RKO (cell line): ENCODE data around the gene AHCTF1.

ENCODE experiments used
- DNase-seq: peaks from one replicate; pipeline ENCODE4 v3.0.0-alpha.2; 2016; ENCODE audit warnings: low spot score

AHCTF1 gene

DNA sequence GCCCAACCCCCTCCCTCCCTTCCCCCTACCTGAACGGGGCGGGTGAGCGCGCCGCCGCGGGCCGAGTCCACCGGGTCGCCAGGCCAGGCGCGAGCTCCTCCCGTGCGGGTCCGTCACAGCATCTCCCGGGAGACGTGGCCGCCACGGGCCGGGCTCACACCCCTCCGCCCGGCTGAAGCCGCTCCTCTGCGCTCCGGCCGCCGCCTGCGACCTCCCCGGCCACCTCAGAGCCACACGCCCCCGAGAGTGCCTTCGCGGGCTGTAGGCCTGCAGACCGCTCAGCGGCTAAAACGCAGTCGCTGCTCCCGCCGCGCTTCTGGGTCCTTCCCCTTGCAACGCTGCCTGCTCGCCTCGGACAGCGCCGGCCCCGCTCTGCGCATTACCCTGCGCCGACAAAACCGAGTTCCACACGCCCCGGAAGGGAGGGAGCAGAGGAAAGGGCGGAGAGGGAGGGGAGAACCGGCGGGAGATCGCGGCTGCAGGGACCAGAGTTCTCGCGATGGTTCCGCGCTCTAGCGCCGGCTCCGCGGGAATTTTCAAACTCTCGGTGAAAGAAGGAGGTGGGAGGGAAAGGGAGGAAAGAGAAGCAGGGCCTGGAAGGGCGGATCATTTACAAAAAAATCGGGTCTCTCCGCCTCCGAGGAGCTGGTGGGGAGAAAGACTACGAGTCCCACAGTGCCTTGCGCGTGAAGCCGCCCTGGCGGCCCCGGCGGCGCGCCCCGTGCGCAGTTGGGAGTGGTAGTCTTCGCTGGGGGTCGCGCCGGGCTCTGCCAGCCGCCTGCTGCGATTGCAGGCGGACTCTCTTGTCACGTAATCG, at the start of gene AHCTF1:
AHCTF1 (minus strand) TSS at position 400 of the 817 bp plus-strand sequence. CDS start 13,578 bp downstream, outside the sequence.
- peak; percentile 95 for DNase-seq

GRCh38 chr1:246978785-246979184, 47.0 kb upstream of the AHCTF1 start:
- DNase-seq: no peak

- no peak for DNase-seq
These were observed 46.5 kb upstream of the AHCTF1 start for GRCh38 chr1:246978281-246978680.

- no peak for DNase-seq
These were observed 40.2 kb upstream of the AHCTF1 start for GRCh38 chr1:246971969-246972368.

DNA sequence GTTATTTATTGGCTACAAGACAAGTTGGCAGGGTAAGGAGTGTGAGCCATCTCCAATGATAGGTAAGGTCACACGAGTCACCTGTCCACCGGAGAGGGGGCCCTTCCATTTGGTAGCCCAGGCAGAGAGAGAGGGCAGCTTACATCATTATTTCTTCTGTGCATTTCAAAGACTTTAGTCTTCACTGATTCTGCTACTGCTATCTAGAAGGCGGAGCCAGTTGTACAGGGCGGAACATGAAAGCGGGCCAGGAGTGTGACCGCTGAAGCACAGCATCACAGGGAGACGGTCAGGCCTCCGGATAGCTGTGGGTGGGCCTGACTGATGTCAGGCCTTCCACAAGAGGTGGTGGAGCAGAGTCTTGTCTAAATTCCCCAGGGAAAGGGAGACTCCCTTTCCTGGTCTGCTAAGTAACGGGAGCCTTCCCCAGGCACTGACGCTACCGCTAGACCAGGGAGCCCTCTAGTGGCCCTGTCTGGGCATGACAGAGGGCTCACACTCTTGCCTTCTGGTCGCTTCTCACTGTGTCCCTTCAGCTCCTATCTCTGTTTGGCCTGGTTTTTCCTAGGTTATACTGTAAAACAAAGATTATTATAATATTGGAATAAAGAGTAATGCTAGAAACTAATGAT, 39.5 kb upstream of the AHCTF1 start:
- DNase-seq: peak; percentile 57

DNA sequence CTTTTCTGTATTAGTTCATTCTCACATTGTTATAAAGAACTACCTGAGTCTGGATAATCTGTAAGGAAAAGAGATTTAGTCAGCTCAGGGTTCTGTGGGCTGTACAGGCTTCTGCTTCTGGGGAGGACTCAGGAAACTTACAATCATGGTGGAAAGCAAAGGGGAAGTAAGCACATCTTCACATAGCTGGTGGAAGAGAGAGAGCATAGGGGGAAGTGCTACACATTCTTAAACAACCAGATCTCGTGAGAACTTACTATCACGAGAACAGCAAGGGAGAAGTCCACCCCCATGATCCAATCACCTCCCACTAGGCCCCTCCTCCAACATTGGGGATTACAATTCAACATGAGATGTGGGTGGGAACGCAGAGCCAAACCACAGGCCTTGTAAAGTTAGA, 37.9 kb upstream of the AHCTF1 start:
- DNase-seq: no peak

DNA sequence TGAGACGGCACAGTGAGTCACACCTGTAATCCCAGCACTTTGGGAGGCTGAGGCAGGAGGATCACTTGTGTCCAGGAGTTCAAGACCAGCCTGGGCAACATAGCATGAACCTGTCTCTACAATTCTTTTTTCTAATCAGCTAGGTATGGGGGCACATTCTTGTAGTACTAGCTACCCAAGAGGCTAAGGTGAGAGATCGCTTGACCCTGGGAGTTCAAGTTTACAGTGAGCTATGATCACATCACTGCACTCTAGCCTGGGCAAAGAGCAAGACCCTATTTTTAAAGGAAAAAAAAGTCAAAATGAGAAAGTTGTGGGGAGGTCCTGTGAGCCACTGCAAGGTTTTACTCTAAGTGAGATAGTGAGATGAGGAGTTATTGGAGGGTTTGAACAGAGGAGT, 34.8 kb upstream of the AHCTF1 start:
- DNase-seq: no peak

DNA sequence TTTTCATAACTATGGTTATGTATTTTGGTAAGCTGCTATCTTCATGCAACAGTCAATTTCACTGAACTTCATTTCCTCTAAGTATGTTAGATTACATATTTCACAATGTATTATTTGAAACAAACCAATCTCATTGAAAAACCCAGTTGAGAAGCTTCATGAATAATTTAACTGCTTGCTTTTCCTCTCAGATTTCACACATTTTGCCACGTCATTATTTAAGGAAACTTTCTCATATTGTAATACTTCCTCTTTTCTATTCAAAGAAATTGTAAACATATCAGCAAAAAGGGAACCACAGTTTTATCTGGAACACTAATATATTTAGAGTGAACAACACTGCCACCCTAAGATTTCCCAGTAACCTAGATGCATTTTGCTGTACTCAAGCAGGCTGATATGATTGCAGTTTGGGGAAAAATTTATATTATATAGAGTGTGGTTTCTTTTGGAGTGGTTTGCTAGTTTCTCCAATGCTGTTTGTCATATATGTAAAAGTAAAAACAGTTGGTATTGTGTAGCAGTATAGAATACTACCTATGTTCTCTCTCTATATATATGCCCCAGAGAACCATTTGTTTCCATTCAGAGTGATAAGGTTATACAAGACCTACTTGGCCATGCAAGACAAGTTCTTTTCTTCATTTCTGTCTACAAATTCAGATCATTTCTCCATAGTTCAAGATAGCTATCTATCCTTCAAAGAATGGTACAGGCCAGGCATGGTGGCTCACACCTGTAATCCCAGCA, 28.4 kb upstream of the AHCTF1 start:
- no peak for DNase-seq

GRCh38 chr1:246954126-246954525, 22.4 kb upstream of the AHCTF1 start:
- no peak for DNase-seq

GRCh38 chr1:246951413-246951812, 19.7 kb upstream of the AHCTF1 start:
- no peak for DNase-seq

GRCh38 chr1:246949956-246950355, 18.2 kb upstream of the AHCTF1 start:
- DNase-seq: no peak

GRCh38 chr1:246947255-246947654, 15.5 kb upstream of the AHCTF1 start:
- no peak for DNase-seq

GRCh38 chr1:246946366-246946765, 14.6 kb upstream of the AHCTF1 start:
- DNase-seq: no peak

GRCh38 chr1:246934765-246935164, 3.0 kb upstream of the AHCTF1 start:
- no peak for DNase-seq

DNA sequence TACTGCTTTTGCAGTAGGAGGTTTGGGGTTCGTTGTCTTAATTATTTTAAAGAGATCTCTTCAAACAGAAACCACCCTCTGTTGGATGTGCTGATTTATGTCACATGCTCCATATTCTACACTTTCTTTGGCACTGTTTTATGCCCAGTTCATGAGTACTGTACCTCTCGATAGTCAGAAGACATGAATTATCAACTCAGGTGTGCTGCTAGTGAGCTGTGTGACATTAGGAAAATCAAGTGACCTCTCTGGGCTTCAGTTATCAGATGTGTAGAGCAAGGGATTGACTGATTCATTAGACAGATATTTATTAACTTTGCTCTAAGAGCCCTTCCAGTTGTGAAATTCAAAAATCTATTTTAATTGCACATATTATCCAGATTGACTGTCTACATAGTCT, 2.1 kb upstream of the AHCTF1 start:
- DNase-seq: no peak

DNA sequence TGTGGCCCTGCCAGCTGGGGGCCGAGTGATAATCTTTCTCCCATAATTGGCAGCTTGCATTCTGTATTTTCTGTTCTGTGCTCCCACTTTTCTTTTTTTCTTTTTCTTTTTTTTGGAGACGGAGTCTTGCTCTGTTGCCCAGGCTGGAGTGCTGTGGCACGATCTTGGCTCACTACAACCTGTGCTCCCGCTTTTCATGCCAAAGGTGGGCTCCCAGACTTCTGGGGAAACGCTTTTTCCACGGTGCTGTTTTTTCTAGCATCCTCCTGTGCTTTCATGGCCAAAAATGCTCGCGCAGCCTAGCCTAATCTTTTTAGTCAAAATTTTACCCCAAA, 585 bp upstream of the AHCTF1 start:
- no peak for DNase-seq

- peak; percentile 80 for DNase-seq
These were observed 759 bp downstream of the AHCTF1 start for GRCh38 chr1:246930830-246931548.

DNA sequence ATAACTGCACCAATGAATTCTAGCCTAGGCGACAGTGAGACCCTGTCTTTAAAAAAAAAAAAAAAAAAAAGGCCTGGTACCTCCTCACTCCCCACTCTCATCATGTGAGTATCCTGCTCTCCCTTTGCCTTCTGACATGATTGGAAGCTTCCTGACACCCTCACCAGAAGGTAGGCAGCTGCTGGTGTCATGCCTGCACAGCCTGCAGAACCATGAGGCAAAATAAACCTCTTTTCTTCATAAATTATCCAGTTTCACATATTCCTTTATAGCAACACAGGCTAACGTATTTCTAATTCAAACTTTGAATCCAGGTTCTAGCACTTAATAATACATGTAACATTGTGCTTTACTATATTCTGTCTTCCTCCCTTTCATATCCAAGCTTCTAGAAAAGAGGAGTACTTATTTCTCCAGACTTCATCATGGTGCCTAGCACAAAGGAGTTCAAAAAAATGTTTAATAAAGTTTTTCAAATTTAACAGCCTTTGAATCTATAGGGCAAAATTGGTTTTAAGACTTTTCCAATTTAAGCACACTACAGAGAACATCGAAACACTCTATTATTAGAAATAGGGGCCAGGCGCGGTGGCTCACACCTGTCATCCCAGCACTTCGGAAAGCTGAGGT, 5.6 kb downstream of the AHCTF1 start:
- no peak for DNase-seq

DNA sequence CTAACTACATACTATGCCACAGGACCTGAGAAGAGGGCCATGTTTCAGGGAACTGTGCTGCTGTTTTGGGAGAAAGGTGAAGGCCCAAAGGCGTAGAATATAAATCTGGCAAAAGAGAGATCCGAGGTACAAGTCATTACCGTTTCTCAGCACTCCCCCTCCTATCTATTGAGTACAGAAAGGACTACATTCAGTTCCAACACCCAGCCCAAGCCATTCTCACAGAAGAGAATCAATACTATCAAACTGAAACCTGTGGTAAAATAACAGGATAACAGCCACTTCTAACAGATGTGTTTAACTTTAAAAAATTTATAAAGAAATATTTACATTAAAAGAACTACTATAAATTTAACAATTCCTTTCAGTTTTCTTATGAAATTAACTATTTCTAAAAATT, 7.8 kb downstream of the AHCTF1 start:
- no peak for DNase-seq

GRCh38 chr1:246923482-246923881, 8.3 kb downstream of the AHCTF1 start:
- no peak for DNase-seq

DNA sequence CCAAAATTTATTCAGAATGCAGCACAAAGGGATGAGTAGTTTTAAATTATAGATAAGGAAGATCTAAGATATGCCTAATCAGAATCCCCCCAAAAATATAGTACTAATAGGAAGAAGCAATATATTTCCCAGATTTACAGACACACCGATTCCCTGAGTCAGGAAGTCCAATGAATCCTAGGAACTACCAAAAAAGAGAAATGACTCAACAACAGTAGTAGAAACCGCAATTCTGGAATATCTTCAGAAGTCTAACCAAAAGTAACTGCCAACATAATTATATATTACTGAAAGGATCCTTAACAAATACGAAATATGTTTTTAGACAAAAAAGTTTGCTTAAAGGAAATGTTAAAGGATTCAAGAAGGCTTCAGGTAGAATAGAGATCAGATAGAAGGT, 10.3 kb downstream of the AHCTF1 start:
- DNase-seq: no peak

DNA sequence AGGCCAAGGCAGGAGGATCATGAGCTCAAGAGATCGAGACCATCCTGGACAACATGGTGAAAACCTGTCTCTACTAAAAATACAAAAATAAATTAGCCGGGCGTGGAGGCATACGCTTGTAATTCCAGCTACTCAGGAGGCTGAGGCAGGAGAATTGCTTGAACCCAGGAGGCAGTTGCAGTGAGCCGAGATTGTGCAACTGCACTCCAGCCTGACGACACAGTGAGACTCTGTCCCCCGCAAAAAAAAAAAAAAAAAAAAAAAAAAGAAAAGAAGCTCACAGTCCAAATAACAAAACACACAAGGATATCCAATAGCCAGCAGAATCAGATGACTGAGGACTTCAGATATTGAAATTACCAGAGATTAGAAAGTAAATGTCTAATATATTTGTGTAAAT, 11.8 kb downstream of the AHCTF1 start:
- no peak for DNase-seq
